C4-2B (cell line): ENCODE measurements around the gene RBM39.

Source experiments
- CTCF ChIP-seq: fragments of 450-650 bp; conservative IDR thresholded peaks from 2 replicates; pipeline ENCODE4 v1.5.1; 2017; ENCODE audit warnings: mild to moderate bottlenecking
- ZFX ChIP-seq: fragments of 450-650 bp; IDR thresholded peaks from 2 replicates; pipeline ENCODE4 v1.6.1; 2017

DNA sequence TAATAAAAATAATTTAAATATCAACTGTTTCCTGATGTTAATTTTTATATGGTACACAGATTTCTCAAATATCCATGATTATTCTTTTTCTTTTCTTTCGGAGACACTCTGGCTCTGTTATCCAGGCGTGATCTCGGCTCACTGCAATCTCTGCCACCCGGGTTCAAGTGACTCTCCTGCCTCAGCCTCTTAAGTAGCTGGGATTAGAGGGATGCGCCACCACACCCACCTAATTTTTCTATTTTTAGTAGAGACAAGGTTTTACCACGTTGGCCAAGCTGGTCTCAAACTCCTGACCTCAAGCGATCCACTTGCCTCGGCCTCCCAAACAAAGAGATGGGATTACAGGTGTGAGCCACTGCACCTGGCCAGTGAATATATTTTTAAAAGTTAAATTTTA, 22.3 kb downstream of the RBM39 start:
- TF ChIP-seq CTCF (no peak), ZFX (no peak)
